ENCODE data around the gene ZMYM2.

ZMYM2 gene

GRCh38 chr13:20051366-20051765 lies 92.8 kb downstream of the ZMYM2 start:
- TF ChIP-seq YY1 (IDR thresholded peaks at IDR 0.05; ENCODE audit: low read depth) (no peak), RAD21 (IDR thresholded peaks at IDR 0.05; ENCODE audit: low read depth) (no peak), EGR1 (IDR thresholded peaks at IDR 0.05) (no peak)

- no peak for TF ChIP-seq ZBTB7A (IDR thresholded peaks at IDR 0.05; ENCODE audit: low read depth)
- no peak for TF ChIP-seq NFIC (IDR thresholded peaks at IDR 0.05)
- no peak for TF ChIP-seq REST (IDR thresholded peaks at IDR 0.05; ENCODE audit: low read depth)
- no peak for TF ChIP-seq TEAD4 (IDR thresholded peaks at IDR 0.05)
- no peak for TF ChIP-seq YY1 (IDR thresholded peaks at IDR 0.05; ENCODE audit: low read depth)
- TF ChIP-seq EP300 (IDR thresholded peaks at IDR 0.05; ENCODE audit: borderline replicate concordance), result no peak
- TF ChIP-seq RAD21 (IDR thresholded peaks at IDR 0.05; ENCODE audit: low read depth), result no peak
- TF ChIP-seq TCF12 (IDR thresholded peaks at IDR 0.05; ENCODE audit: low read depth), result no peak
Measured at GRCh38 chr13:20053016-20053415, 94.5 kb downstream of the ZMYM2 start.

- TF ChIP-seq ZBTB7A (IDR thresholded peaks at IDR 0.05; ENCODE audit: low read depth) (no peak), NFIC (IDR thresholded peaks at IDR 0.05) (no peak), YY1 (IDR thresholded peaks at IDR 0.05; ENCODE audit: low read depth) (no peak), USF1 (IDR thresholded peaks at IDR 0.05) (no peak), TEAD4 (IDR thresholded peaks at IDR 0.05) (no peak), RAD21 (IDR thresholded peaks at IDR 0.05; ENCODE audit: low read depth) (no peak), CREB1 (IDR thresholded peaks at IDR 0.05; ENCODE audit: low read depth) (no peak), REST (IDR thresholded peaks at IDR 0.05; ENCODE audit: low read depth) (no peak)
Measured at GRCh38 chr13:20053891-20054290, 95.4 kb downstream of the ZMYM2 start.

GRCh38 chr13:20054586-20054985 lies 96.1 kb downstream of the ZMYM2 start:
- no peak for TF ChIP-seq TEAD4 (IDR thresholded peaks at IDR 0.05)
- no peak for TF ChIP-seq ZBTB7A (IDR thresholded peaks at IDR 0.05; ENCODE audit: low read depth)
- TF ChIP-seq EGR1 (IDR thresholded peaks at IDR 0.05), result no peak
- TF ChIP-seq REST (IDR thresholded peaks at IDR 0.05; ENCODE audit: low read depth), result no peak
- no peak for TF ChIP-seq USF1 (IDR thresholded peaks at IDR 0.05)
- no peak for TF ChIP-seq TCF12 (IDR thresholded peaks at IDR 0.05; ENCODE audit: low read depth)
- no peak for TF ChIP-seq CREB1 (IDR thresholded peaks at IDR 0.05; ENCODE audit: low read depth)

- no peak for TF ChIP-seq TCF12 (IDR thresholded peaks at IDR 0.05; ENCODE audit: low read depth)
- no peak for TF ChIP-seq TAF1 (IDR thresholded peaks at IDR 0.05; ENCODE audit: low read depth)
- TF ChIP-seq TEAD4 (IDR thresholded peaks at IDR 0.05), result no peak
- no peak for TF ChIP-seq USF1 (IDR thresholded peaks at IDR 0.05)
- no peak for TF ChIP-seq ZBTB7A (IDR thresholded peaks at IDR 0.05; ENCODE audit: low read depth)
- no peak for TF ChIP-seq MAX (IDR thresholded peaks at IDR 0.05)
- TF ChIP-seq EP300 (IDR thresholded peaks at IDR 0.05; ENCODE audit: borderline replicate concordance), result no peak
- no peak for TF ChIP-seq NFIC (IDR thresholded peaks at IDR 0.05)
- no peak for TF ChIP-seq FOXM1 (IDR thresholded peaks at IDR 0.05; ENCODE audit: borderline replicate concordance, low read depth)
- no peak for TF ChIP-seq EGR1 (IDR thresholded peaks at IDR 0.05)
- no peak for TF ChIP-seq CEBPB (IDR thresholded peaks at IDR 0.05)
Measured at GRCh38 chr13:20057214-20057613, 98.7 kb downstream of the ZMYM2 start.
